Breast epithelium (tissue), 3 donors: ENCODE measurements around the gene RIC3.

ENCODE experiments used
- CTCF ChIP-seq, 3 donors: fragments of 450-650 bp; IDR thresholded peaks; one replicate each; pipeline ENCODE4 v1.5.1; 2016 to 2017; ENCODE audit warnings: antibody characterized with exemption in 3 of 3, mild to moderate bottlenecking in 3 of 3, moderate library complexity in 3 of 3
- POLR2A ChIP-seq: fragments of 450-650 bp; IDR thresholded peaks from one replicate; pipeline ENCODE4 v1.6.1; 2016; ENCODE audit warnings: antibody characterized with exemption, mild to moderate bottlenecking, moderate library complexity

- TF ChIP-seq CTCF (IDR thresholded peaks at IDR 0.05): no peak
- no peak for TF ChIP-seq POLR2A
These were observed 33.9 kb upstream of the RIC3 start for GRCh38 chr11:8202516-8203413.
